ENCODE measurements around the gene SPSB2. TPM values are rescaled to one million over a fixed set of nuclear protein-coding genes. Genes with fewer than 3 reads are reported as not detected.

The SPSB2 gene
- total RNA-seq, 3 donors from 2014 or later = 9.0 to 13.4 (median 12.7) TPM

GRCh38 chr12:6822426-6823135, 50.5 kb downstream of the SPSB2 start:
- no peak overlapping the region for H3K27ac ChIP-seq
- DNase-seq (ENCODE audit: low spot score in 2 of 2) = no peak
- TF ChIP-seq POLR2AphosphoS5 (IDR thresholded peaks at IDR 0.05) = no peak
- TF ChIP-seq POLR2A (IDR thresholded peaks at IDR 0.05) = no peak
- TF ChIP-seq, protein P1, sequence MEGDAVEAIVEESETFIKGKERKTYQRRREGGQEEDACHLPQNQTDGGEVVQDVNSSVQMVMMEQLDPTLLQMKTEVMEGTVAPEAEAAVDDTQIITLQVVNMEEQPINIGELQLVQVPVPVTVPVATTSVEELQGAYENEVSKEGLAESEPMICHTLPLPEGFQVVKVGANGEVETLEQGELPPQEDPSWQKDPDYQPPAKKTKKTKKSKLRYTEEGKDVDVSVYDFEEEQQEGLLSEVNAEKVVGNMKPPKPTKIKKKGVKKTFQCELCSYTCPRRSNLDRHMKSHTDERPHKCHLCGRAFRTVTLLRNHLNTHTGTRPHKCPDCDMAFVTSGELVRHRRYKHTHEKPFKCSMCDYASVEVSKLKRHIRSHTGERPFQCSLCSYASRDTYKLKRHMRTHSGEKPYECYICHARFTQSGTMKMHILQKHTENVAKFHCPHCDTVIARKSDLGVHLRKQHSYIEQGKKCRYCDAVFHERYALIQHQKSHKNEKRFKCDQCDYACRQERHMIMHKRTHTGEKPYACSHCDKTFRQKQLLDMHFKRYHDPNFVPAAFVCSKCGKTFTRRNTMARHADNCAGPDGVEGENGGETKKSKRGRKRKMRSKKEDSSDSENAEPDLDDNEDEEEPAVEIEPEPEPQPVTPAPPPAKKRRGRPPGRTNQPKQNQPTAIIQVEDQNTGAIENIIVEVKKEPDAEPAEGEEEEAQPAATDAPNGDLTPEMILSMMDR (IDR thresholded peaks at IDR 0.05) = no peak
- H3K9me3 ChIP-seq = no peaks in the 10 kb centered on the region
- H3K27me3 ChIP-seq = peaks cover 5 to 19% of the 10 kb centered on the region in 2 donors
- intact Hi-C loops (cut with DNase I; ENCODE audit: low total_unique reads) = loop anchor here (10.0 kb wide), 1 partner anchor 208 kb away; no protein-coding TSS in a partner anchor
- no peaks in the 10 kb centered on the region for H3K36me3 ChIP-seq
- H3K4me3 ChIP-seq = peak overlapping the region in 1 of 3 donors; percentile 67
- peaks cover 0 to 9% of the 10 kb centered on the region in 2 donors for H3K4me1 ChIP-seq

DNA sequence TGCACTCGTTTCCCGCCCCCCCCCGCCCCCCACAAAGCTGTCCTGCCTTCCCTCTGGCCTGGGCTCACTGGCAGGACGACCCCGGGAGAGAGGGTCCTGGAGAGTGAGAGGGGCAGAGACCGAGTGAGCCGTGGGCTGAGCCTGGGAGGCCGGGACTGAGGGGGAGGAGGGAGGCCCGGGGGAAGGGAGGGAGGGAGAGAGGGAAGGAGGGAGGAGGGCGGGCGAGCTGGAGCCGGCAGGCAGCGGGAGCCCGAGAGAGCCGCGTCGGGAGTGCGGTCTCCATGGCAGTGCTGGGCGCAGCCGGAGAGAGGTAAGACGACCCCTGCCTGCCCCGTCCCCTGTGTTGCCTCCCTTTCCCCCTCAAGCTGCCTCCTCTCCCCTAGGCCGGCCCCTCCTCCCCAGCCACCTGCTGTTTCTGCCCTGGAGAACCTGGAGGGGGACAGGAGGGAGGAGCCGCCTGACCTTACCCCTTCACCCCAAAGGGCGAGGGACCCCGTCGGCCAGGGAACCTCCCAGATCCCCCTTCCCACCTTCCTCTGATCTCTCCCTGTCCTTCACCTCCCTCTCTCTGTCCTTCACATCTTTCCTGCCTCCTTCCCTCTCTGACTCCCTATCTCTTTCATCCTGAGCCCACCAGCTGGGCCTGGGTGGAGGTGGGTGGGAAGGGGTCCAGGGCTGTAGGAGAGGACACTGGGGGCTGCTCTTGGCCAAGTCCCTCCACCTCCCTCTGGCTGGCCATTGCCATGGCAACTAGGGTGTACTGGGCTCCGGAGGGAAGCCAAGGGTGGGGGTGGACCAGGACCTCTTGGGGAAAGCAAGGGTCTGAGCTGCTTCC, 51.3 kb downstream of the SPSB2 start, which contains the start of gene GPR162:
Gene GPR162 (plus strand): TSS at position 231 of the 835 bp plus-strand sequence. CDS start 2,078 bp downstream, outside the sequence.
- intact Hi-C loops (cut with DNase I; ENCODE audit: low total_unique reads) = loop anchor here (10.0 kb wide), 1 partner anchor 207 kb away; no protein-coding TSS in a partner anchor
- H3K9me3 ChIP-seq = no peaks in the 10 kb centered on the region
- peaks cover 0 to 4% of the 10 kb centered on the region in 2 donors for H3K4me1 ChIP-seq
- no peaks in the 10 kb centered on the region for H3K36me3 ChIP-seq
- TF ChIP-seq, protein P1 (IDR thresholded peaks at IDR 0.05) = no peak
- TF ChIP-seq POLR2A (IDR thresholded peaks at IDR 0.05) (no peak), POLR2AphosphoS5 (IDR thresholded peaks at IDR 0.05) (no peak)
- H3K4me3 ChIP-seq = peak within 1 kb of the TSS; percentile 35 to 67 (median 48)
- DNase-seq (ENCODE audit: low spot score in 2 of 2) = no peak
- peaks cover 5 to 19% of the 10 kb centered on the region in 2 donors for H3K27me3 ChIP-seq
- H3K27ac ChIP-seq = peak within 1 kb of the TSS in 1 of 2 donors; percentile 48

Other genes with a start within 250 kb of the SPSB2 start
- gene LPAR5, start 237.3 kb downstream of the SPSB2 start, total RNA-seq = 1 to 10 TPM in 2 of 3 donors, under 1 TPM in 1; 0.98 to 1.8 (median 1.8) TPM
- gene ACRBP, start 225.9 kb downstream of the SPSB2 start, total RNA-seq = 1 to 10 TPM in 1 of 3 donors, under 1 TPM in 2; 0.59 to 2.4 (median 0.66) TPM
- gene ING4, start 210.2 kb downstream of the SPSB2 start, total RNA-seq = 10 to 100 TPM; 51.1 to 74.2 (median 56.3) TPM
- gene ZNF384, start 183.9 kb downstream of the SPSB2 start, total RNA-seq = 10 to 100 TPM; 34.4 to 57.0 (median 49.5) TPM
- gene PIANP, start 172.5 kb downstream of the SPSB2 start, total RNA-seq = under 1 TPM in 2 of 3 donors, not detected in 1; 0.29 to 0.33 TPM
- gene COPS7A, start 149.3 kb downstream of the SPSB2 start, total RNA-seq = 10 to 100 TPM; 52.1 to 72.2 (median 59.9) TPM
- 100 to 1,000 TPM; 130 to 168 (median 159) TPM for gene MLF2, start 120.2 kb downstream of the SPSB2 start, total RNA-seq
- gene PTMS, start 106.9 kb downstream of the SPSB2 start, total RNA-seq = 100 to 1,000 TPM in 1 of 3 donors, 10 to 100 TPM in 2; 70.9 to 101 (median 85.8) TPM
- 1 to 10 TPM in 1 of 3 donors, under 1 TPM in 2; 0.44 to 1.3 (median 0.80) TPM for gene LAG3, start 100.8 kb downstream of the SPSB2 start, total RNA-seq
- 10 to 100 TPM in 2 of 3 donors, 1 to 10 TPM in 1; 5.9 to 29.0 (median 11.0) TPM for gene CD4, start 83.8 kb downstream of the SPSB2 start, total RNA-seq
- 1 to 10 TPM; 2.6 to 4.2 (median 4.1) TPM for gene GPR162, start 51.5 kb downstream of the SPSB2 start, total RNA-seq
- 10 to 100 TPM in 2 of 3 donors, 1 to 10 TPM in 1; 7.5 to 29.5 (median 10.1) TPM for gene P3H3, start 44.9 kb downstream of the SPSB2 start, total RNA-seq
- gene GNB3, start 32.4 kb downstream of the SPSB2 start, total RNA-seq = 1 to 10 TPM in 2 of 3 donors, under 1 TPM in 1; 0.80 to 3.3 (median 2.2) TPM
- gene CDCA3, start 22.0 kb downstream of the SPSB2 start, total RNA-seq = 1 to 10 TPM in 2 of 3 donors, under 1 TPM in 1; 0.33 to 3.0 (median 1.8) TPM
- 10 to 100 TPM; 32.6 to 52.8 (median 34.7) TPM for gene USP5, start 21.2 kb downstream of the SPSB2 start, total RNA-seq
- gene TPI1, start 5.8 kb downstream of the SPSB2 start, total RNA-seq = 100 to 1,000 TPM; 297 to 386 (median 351) TPM
- 10 to 100 TPM in 2 of 3 donors, 1 to 10 TPM in 1; 7.4 to 15.4 (median 10.8) TPM for gene LRRC23, start 31.5 kb upstream of the SPSB2 start, total RNA-seq
- gene ENO2, start 41.3 kb upstream of the SPSB2 start, total RNA-seq = 10 to 100 TPM in 2 of 3 donors, 1 to 10 TPM in 1; 5.0 to 16.1 (median 11.1) TPM
- 10 to 100 TPM; 57.9 to 96.4 (median 59.7) TPM for gene ATN1, start 54.7 kb upstream of the SPSB2 start, total RNA-seq
- not detected for gene RNU7-1, start 70.5 kb upstream of the SPSB2 start, total RNA-seq
- gene C12orf57, start 70.7 kb upstream of the SPSB2 start, total RNA-seq = 100 to 1,000 TPM; 515 to 824 (median 547) TPM
- 10 to 100 TPM; 14.7 to 28.0 (median 20.3) TPM for gene PTPN6, start 78.1 kb upstream of the SPSB2 start, total RNA-seq
- gene PHB2, start 97.4 kb upstream of the SPSB2 start, total RNA-seq = 100 to 1,000 TPM; 194 to 237 (median 221) TPM
- 10 to 100 TPM; 29.6 to 52.0 (median 49.5) TPM for gene EMG1, start 97.6 kb upstream of the SPSB2 start, total RNA-seq
- 10 to 100 TPM; 28.3 to 67.5 (median 63.7) TPM for gene LPCAT3, start 145.2 kb upstream of the SPSB2 start, total RNA-seq
- 100 to 1,000 TPM; 307 to 959 (median 622) TPM for gene C1S, start 187.4 kb upstream of the SPSB2 start, total RNA-seq
- 100 to 1,000 TPM; 302 to 773 (median 582) TPM for gene C1R, start 219.1 kb upstream of the SPSB2 start, total RNA-seq
- 100 to 1,000 TPM in 2 of 3 donors, 10 to 100 TPM in 1; 80.6 to 138 (median 124) TPM for gene C1RL, start 235.9 kb upstream of the SPSB2 start, total RNA-seq

Measured in breast epithelium (tissue), 4 donors.